VCaP (cell line): ENCODE results near the gene ABHD3.
"Not testable (repeated sequence)": the region's sequence is repeated elsewhere in the genome, so short reads cannot be mapped to it uniquely, and the experiment has no call there.

Experiments used
- H3K27ac ChIP-seq: fragments of 450-650 bp; 2 replicates; pipeline ENCODE4 v1.5.1; 2017
- TF ChIP-seq, protein P1 (sequence below): fragments of 450-650 bp; conservative IDR thresholded peaks from 2 replicates; pipeline ENCODE4 v1.5.1; 2017; ENCODE audit warnings: mild to moderate bottlenecking, moderate library complexity

Gene ABHD3

DNA sequence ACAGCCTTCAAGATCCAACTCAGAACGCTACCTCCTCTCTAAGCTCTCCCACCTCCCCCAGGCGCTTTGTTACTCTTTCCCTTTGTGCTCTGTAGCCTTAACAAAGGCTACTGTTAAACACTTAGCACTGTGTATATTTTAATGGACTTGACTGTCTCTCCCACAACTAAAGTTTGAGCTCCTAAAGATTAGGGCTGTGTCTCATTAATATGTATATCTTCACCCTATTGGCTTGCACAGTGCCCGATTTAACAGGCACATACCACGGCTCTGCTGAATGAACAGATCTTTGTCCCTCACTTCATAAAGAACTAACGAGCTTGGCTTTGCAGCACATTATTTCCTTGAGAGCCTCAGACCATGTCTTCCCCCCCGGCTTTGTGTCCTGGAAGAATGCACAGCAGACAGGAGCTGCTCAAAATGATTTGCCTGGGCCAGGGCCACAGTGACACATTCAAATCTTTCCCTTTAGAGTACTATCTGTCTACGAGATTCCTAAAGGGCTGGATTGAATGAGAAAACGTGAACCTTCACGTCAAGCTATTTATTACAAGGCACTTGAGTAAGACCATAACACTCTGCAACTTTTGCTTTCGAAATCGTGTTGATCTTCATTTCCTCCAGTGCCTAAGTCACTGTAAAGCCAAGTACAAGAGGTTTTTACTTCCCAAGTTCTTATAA, 22.1 kb downstream of the ABHD3 start:
- no peak overlapping the region for H3K27ac ChIP-seq
- TF ChIP-seq, protein P1, sequence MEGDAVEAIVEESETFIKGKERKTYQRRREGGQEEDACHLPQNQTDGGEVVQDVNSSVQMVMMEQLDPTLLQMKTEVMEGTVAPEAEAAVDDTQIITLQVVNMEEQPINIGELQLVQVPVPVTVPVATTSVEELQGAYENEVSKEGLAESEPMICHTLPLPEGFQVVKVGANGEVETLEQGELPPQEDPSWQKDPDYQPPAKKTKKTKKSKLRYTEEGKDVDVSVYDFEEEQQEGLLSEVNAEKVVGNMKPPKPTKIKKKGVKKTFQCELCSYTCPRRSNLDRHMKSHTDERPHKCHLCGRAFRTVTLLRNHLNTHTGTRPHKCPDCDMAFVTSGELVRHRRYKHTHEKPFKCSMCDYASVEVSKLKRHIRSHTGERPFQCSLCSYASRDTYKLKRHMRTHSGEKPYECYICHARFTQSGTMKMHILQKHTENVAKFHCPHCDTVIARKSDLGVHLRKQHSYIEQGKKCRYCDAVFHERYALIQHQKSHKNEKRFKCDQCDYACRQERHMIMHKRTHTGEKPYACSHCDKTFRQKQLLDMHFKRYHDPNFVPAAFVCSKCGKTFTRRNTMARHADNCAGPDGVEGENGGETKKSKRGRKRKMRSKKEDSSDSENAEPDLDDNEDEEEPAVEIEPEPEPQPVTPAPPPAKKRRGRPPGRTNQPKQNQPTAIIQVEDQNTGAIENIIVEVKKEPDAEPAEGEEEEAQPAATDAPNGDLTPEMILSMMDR, result no peak

DNA sequence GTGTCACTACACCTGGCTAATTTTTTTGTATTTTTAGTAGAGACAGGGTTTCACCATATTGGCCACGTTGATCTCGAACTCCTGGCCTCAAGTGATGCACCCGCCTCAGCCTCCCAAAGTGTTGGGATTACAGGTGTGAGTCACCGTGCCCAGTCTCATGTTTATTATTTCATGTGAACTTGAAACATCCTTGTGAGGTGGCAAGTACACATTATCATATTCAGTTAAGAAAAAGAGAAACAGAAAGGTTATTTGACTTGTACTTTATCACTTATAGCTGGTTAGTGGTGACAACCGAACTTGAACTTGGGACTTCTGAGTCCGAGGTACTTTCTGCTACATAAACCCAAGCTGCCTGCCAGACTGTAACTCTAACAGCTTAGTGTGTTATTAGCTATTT, 24.4 kb downstream of the ABHD3 start:
- TF ChIP-seq, protein P1, result no peak
- H3K27ac ChIP-seq, result no peak overlapping the region

DNA sequence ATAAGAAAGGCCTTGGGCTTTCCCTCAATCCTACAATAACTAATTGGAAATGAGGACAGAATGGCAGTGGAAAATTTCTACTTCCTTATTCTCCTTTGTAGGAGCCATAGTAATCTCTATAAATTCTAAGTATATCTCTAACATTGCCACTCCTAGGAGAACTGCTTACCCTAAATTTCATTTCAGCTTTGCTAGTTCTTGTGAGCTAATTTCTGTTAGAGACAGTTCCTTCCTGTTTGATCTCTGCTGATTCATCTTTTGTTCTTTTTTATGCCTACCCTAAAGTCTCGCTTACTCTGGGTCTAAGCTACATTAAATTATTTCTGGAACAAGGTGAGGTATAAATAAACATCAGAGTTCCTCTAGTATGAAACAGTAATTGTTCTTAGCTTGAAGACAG, 25.7 kb downstream of the ABHD3 start:
- TF ChIP-seq, protein P1, result no peak
- no peak overlapping the region for H3K27ac ChIP-seq

DNA sequence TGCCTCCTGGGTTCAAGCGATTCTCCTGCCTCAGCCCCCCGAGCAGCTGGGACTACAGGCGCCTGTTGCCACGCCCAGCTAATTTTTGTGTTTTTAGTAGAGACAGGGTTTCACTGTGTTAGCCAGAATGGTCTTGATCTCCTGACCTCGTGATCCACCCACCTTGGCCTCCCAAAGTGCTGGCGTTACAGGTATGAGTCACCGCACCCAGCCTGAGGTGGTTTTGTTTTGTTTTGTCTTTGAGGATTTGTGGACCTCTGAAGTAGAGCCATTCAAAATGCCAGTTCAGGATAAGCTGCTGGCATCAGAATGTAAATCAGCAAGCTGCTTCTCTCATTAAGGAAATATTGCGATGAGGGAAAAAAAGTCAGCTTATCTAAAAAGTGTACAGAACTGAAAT, 29.2 kb downstream of the ABHD3 start:
- H3K27ac ChIP-seq, result not testable (repeated sequence)

DNA sequence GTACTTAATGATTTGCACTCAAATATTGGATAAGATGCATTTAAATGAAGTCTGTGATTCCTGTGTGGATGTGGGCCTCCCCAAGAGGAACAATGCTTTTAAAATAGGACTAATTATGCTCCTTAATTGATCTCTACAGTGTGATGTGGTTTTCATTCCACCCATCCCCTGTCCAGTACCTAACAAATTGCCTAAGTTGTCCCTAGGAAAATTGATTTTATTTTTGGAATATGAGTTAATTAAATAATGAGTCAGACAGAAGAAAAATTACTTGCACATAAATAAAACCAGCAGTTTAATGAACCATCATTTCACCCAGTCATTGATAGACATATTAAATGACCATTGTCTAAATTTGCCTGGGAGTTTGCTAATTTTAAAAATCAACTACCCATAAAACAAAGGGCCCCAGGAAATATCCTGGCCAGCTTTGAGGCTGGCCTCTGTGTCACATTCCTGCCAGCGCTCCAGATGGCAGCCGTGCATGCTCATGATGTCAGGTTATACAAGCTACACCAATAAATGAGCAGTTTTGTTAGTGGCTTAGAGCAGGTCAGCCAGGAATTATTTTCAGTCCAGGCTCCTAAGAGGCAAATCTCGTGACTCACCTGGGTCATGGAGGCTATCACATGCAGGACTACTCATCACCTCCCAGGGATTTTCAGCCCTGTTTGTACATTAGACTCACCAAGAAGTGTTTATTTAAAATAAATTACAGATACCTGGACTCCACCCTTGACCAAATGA, 31.9 kb downstream of the ABHD3 start:
- H3K27ac ChIP-seq, result no peak overlapping the region
- TF ChIP-seq, protein P1, result no peak

DNA sequence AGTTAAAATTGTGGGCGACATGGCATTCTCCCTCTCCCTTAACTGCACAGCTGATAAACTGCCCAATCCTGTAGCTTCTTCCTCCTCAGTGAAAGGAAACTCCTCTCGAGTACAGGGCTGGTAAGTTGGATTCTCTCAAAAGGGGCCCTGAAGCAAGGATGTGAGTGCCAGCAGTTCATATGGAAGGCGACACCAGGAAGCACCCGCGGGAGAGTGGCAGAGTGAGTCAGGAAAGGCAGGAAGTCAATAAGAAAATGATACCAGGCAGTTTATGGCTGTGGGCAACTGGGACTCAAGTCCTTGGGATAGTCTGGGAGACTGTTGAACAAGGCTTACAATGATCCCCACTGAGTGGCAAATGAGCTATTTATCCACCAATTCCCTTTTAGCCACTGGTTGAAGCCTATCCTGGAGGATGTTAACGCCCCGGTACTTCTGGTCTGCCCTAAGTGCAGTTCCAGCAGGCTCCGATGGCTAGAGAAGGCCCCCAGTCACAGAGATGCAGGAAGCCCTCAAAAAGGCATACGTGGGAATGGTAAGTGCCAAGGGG, 34.8 kb downstream of the ABHD3 start:
- H3K27ac ChIP-seq, result no peak overlapping the region
- TF ChIP-seq, protein P1, result no peak

DNA sequence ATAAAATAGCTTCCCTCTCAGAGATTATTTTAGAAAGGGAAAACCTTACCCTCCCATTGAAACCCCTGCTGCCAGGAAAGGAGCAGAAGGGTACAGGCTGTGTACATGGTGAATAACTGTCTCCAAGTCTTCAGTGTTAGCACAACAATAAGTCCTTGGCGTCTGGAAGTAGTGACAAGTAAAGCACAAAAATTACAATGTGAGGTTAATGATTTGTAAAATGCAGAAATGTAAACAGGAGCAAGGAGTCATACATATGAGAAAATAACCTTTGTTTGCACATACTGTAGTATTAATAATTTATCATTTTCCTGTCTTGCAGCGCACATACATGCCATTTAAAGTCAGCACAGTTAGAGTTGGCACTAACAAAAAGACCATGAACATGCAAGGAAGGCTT, 40.5 kb downstream of the ABHD3 start:
- H3K27ac ChIP-seq, result peak overlapping the region; percentile 31; the same call in 1 of the 2 replicates
- TF ChIP-seq, protein P1, result no peak

DNA sequence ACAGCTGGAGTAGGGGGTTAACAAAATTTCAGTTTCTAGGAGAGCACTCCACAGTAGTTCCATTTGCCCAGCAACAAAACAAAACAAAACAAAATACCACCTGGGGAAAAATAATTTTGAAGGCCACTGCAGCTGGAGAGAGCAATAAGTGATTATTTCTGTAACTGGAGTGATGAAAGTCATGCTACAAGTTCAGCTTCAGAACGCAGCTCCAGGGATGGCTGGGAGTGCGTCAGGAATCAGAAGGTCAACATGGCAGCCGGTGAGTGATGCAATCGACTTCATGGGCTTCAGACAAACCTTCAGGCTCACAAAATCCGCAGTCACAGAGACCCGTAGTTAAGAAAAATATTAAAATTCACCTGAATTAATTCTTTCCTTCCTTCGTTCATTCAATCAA, 41.0 kb downstream of the ABHD3 start:
- TF ChIP-seq, protein P1, result no peak
- peak overlapping the region; percentile 31; the same call in 1 of the 2 replicates for H3K27ac ChIP-seq
